Hepatocyte (in vitro differentiated cells): ENCODE data around the gene RNF13. TPM values are rescaled to one million over a fixed set of nuclear protein-coding genes. Genes with fewer than 3 reads are reported as not detected.

Experiments used
- DNase-seq: peaks from one replicate; pipeline ENCODE4 v3.0.0-alpha.2; 2016; ENCODE audit warnings: low spot score
- H2AFZ ChIP-seq: fragments of 200-600 bp; sonication (generic); 2 replicates; pipeline ENCODE4 v1.6.0; 2016; ENCODE audit warnings: antibody characterized with exemption, mild to moderate bottlenecking
- H3K27ac ChIP-seq: fragments of 200-600 bp; sonication (generic); 2 replicates; pipeline ENCODE4 v1.5.1; 2016; ENCODE audit warnings: mild to moderate bottlenecking
- H3K27me3 ChIP-seq: fragments of 200-600 bp; sonication (generic); 2 replicates; pipeline ENCODE4 v1.6.1; 2016
- H3K36me3 ChIP-seq: fragments of 200-600 bp; sonication (generic); replicated peaks from 2 replicates; pipeline ENCODE4 v1.5.1; 2016; ENCODE audit warnings: low read depth; ENCODE audit not compliant: insufficient read depth
- H3K4me1 ChIP-seq: fragments of 200-600 bp; sonication (generic); 2 replicates; pipeline ENCODE4 v1.5.1; 2016; ENCODE audit warnings: mild to moderate bottlenecking, moderate library complexity; ENCODE audit not compliant: insufficient read depth
- H3K4me2 ChIP-seq: fragments of 200-600 bp; sonication (generic); 2 replicates; pipeline ENCODE4 v1.6.0; 2016
- H3K4me3 ChIP-seq: fragments of 200-600 bp; sonication (generic); 2 replicates; pipeline ENCODE4 v1.5.1; 2016; ENCODE audit warnings: mild to moderate bottlenecking
- H3K79me2 ChIP-seq: fragments of 200-600 bp; sonication (generic); 2 replicates; pipeline ENCODE4 v1.6.0; 2017; ENCODE audit warnings: mild to moderate bottlenecking
- H3K9me2 ChIP-seq: fragments of 200-600 bp; sonication (generic); replicated peaks from 2 replicates; pipeline ENCODE4 v1.6.0; 2017; ENCODE audit warnings: mild to moderate bottlenecking; ENCODE audit not compliant: insufficient read depth
- H3K9me3 ChIP-seq: fragments of 200-600 bp; sonication (generic); 2 replicates; pipeline ENCODE4 v1.5.1; 2016; ENCODE audit warnings: low read depth, mild to moderate bottlenecking
- H4K20me1 ChIP-seq: fragments of 200-600 bp; sonication (generic); 2 replicates; pipeline ENCODE4 v1.6.0; 2016; ENCODE audit warnings: mild to moderate bottlenecking; ENCODE audit not compliant: insufficient read depth, poor library complexity, severe bottlenecking
- EZH2 ChIP-seq: fragments of 200-600 bp; sonication (generic); IDR thresholded peaks from 2 replicates; pipeline ENCODE4 v1.6.1; 2016; ENCODE audit warnings: antibody characterized with exemption, mild to moderate bottlenecking, borderline replicate concordance
- EZH2phosphoT487 ChIP-seq: fragments of 200-600 bp; sonication (generic); IDR thresholded peaks from one replicate; pipeline ENCODE4 v1.6.1; 2018; ENCODE audit warnings: antibody characterized with exemption, mild to moderate bottlenecking, low read depth, moderate library complexity; ENCODE audit not compliant: unreplicated experiment, severe bottlenecking
- WGBS: methylation state at CpG from one replicate; pipeline ENCODE4 v1.1.6; 2016; ENCODE audit warnings: low lambda C conversion rate; ENCODE audit errors: missing lambda C conversion rate; 5-methylcytosine and 5-hydroxymethylcytosine counted together
- polyA plus RNA-seq: library from polyadenylated mRNA; unstranded; fragments of >200 nt; fragmentation: Nextera tagmentation; extraction: Ambion mirVana; gene quantifications from 2 replicates; pipeline ENCODE4 v1.2.1, GENCODE V29; 2016
- total RNA-seq: library from RNA; depleted of rRNA; stranded (reverse); fragments of >200 nt; gene quantifications from 2 replicates; pipeline ENCODE4 v1.2.3, GENCODE V29; 2014
- TF ChIP-seq, protein P1 (sequence below): fragments of 200-600 bp; sonication (generic); IDR thresholded peaks from 2 replicates; pipeline ENCODE4 v1.5.1; 2016; ENCODE audit warnings: antibody characterized with exemption, mild to moderate bottlenecking; ENCODE audit not compliant: poor library complexity

The RNF13 gene
- total and polyA plus RNA-seq, 2 experiments from 2014 or later, result 66.1 to 81.0 TPM

DNA sequence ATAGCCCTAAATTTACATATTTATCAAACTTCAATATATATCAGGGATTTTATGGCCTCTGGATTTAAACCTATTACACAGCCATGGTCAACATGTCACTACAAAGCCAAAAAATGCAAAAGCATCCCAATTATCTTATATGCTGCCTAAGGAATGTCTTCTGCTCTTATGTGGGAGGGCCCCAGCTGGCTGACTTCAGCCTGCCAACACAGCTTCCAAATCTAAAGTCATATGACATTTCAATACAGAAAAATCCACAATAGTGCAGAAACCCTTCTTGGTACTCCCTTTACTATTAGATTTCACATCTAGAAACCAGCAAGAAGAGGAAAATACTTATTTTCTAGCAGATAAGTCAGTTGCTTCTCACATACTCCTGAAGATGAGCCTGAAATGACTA, 151.3 kb downstream of the RNF13 start:
- Histone ChIP-seq H2AFZ (no peak overlapping the region), H3K9me3 (no peaks in the 10 kb centered on the region), H3K4me2 (no peak overlapping the region), H3K36me3 (no peaks in the 10 kb centered on the region), H3K27me3 (no peaks in the 10 kb centered on the region), H3K4me1 (peaks cover 16% of the 10 kb centered on the region), H3K4me3 (no peak overlapping the region), H3K79me2 (peaks cover 90% of the 10 kb centered on the region), H3K9me2 (no peaks in the 10 kb centered on the region), H3K27ac (no peak overlapping the region), H4K20me1 (peaks cover 57% of the 10 kb centered on the region)
- TF ChIP-seq, protein P1, sequence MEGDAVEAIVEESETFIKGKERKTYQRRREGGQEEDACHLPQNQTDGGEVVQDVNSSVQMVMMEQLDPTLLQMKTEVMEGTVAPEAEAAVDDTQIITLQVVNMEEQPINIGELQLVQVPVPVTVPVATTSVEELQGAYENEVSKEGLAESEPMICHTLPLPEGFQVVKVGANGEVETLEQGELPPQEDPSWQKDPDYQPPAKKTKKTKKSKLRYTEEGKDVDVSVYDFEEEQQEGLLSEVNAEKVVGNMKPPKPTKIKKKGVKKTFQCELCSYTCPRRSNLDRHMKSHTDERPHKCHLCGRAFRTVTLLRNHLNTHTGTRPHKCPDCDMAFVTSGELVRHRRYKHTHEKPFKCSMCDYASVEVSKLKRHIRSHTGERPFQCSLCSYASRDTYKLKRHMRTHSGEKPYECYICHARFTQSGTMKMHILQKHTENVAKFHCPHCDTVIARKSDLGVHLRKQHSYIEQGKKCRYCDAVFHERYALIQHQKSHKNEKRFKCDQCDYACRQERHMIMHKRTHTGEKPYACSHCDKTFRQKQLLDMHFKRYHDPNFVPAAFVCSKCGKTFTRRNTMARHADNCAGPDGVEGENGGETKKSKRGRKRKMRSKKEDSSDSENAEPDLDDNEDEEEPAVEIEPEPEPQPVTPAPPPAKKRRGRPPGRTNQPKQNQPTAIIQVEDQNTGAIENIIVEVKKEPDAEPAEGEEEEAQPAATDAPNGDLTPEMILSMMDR, result no peak
- TF ChIP-seq EZH2, result no peak
- no peak for DNase-seq

DNA sequence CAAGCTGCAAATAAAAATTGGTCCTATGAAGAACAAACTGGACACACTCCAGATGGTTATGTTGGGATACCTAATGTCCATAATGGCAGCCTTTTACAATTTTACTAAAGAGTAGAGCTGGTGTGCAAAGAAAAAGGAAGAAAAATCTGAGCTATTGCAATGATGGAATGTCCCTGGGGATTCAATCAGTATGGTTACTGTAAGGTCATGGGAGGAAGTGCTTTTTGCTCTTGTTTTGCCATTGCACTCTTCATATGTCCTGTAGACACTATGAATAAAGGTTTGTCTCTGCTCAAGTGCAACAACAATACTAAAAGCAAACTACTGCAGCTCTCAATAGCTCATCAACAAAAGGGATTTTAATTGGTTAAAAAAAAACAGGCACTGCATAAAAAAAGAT, 152.3 kb downstream of the RNF13 start:
- peaks cover 87% of the 10 kb centered on the region for H3K79me2 ChIP-seq
- no peak overlapping the region for H3K27ac ChIP-seq
- H3K9me2 ChIP-seq, result no peaks in the 10 kb centered on the region
- no peak overlapping the region for H3K4me2 ChIP-seq
- H3K9me3 ChIP-seq, result no peaks in the 10 kb centered on the region
- no peaks in the 10 kb centered on the region for H3K27me3 ChIP-seq
- TF ChIP-seq EZH2, result no peak
- TF ChIP-seq EZH2phosphoT487, result no peak
- TF ChIP-seq, protein P1, result no peak
- H3K4me3 ChIP-seq, result no peak overlapping the region
- no peak for DNase-seq
- H4K20me1 ChIP-seq, result peaks cover 57% of the 10 kb centered on the region
- H2AFZ ChIP-seq, result no peak overlapping the region
- H3K36me3 ChIP-seq, result no peaks in the 10 kb centered on the region
- H3K4me1 ChIP-seq, result peaks cover 16% of the 10 kb centered on the region

GRCh38 chr3:149967086-149967685, 154.2 kb downstream of the RNF13 start:
- H4K20me1 ChIP-seq, result peaks cover 57% of the 10 kb centered on the region
- peak; percentile 46 for DNase-seq
- H3K79me2 ChIP-seq, result peaks cover 76% of the 10 kb centered on the region

More at GRCh38 chr3:149967086-149967685, 154.2 kb downstream of the RNF13 start:
- Histone ChIP-seq H3K36me3 (no peaks in the 10 kb centered on the region), H3K9me2 (no peaks in the 10 kb centered on the region), H3K27ac (no peak overlapping the region), H3K4me2 (peak overlapping the region; percentile 84), H3K4me1 (peaks cover 16% of the 10 kb centered on the region), H3K4me3 (peak overlapping the region; percentile 63), H3K9me3 (no peaks in the 10 kb centered on the region), H2AFZ (no peak overlapping the region), H3K27me3 (no peaks in the 10 kb centered on the region)
- TF ChIP-seq, protein P1, result peak; percentile 66
- no peak for TF ChIP-seq EZH2phosphoT487
- 33% methylated on average over 9 of the region's 9 CpGs for WGBS
